DND-41 (cell line): Measurements from ENCODE around the gene NDUFA8.

Experiments used
- ATAC-seq: fragments of 200-7000 bp; cut with Tn5 transposase; 3 replicates; pipeline ENCODE4 v1.9.1; 2021; ENCODE audit warnings: low read depth; ENCODE audit not compliant: insufficient read depth
- DNase-seq: peaks from one replicate; pipeline ENCODE4 v3.0.0-alpha.2; 2020
- H2AFZ ChIP-seq: 2 replicates; pipeline ENCODE4 v1.6.0; 2012; ENCODE audit warnings: low read depth, low read length
- H3K27ac ChIP-seq: 2 replicates; pipeline ENCODE4 v1.5.1; 2012; ENCODE audit warnings: low read length, inconsistent platforms
- H3K27me3 ChIP-seq: fragments of 200-600 bp; sonication (generic); 2 replicates; pipeline ENCODE4 v1.6.0; 2012; ENCODE audit warnings: low read length, mild to moderate bottlenecking, inconsistent platforms; ENCODE audit not compliant: insufficient read depth, poor library complexity
- H3K36me3 ChIP-seq: 2 replicates; pipeline ENCODE4 v1.5.1; 2012; ENCODE audit warnings: low read length, inconsistent platforms; ENCODE audit not compliant: insufficient read depth
- H3K4me1 ChIP-seq: 2 replicates; pipeline ENCODE4 v1.5.1; 2012; ENCODE audit warnings: mild to moderate bottlenecking, low read length; ENCODE audit not compliant: insufficient read depth
- H3K4me2 ChIP-seq: 2 replicates; pipeline ENCODE4 v1.6.0; 2012; ENCODE audit warnings: mild to moderate bottlenecking, moderate library complexity, low read length, inconsistent platforms; ENCODE audit not compliant: insufficient read depth
- H3K4me3 ChIP-seq, 2 experiments: fragments of 200-600 bp in 1 of 2; shearing (Covaris generic) in 1 of 2; 2 replicates each; pipeline ENCODE4 v1.5.1; 2012 to 2016; ENCODE audit warnings: inconsistent platforms in 2 of 2, low read length in 2 of 2, mild to moderate bottlenecking in 2 of 2, low read depth in 1 of 2, moderate library complexity in 1 of 2
- H3K79me2 ChIP-seq: 2 replicates; pipeline ENCODE4 v1.6.0; 2012; ENCODE audit warnings: low read length, inconsistent platforms; ENCODE audit not compliant: insufficient read depth
- H3K9ac ChIP-seq: 2 replicates; pipeline ENCODE4 v1.6.0; 2012; ENCODE audit warnings: low read depth, mild to moderate bottlenecking, inconsistent platforms, low read length, moderate library complexity
- H3K9me3 ChIP-seq: 2 replicates; pipeline ENCODE4 v1.5.1; 2012; ENCODE audit warnings: low read length, moderate library complexity, mild to moderate bottlenecking, inconsistent platforms; ENCODE audit not compliant: insufficient read depth, severe bottlenecking
- H4K20me1 ChIP-seq: 2 replicates; pipeline ENCODE4 v1.6.0; 2012; ENCODE audit warnings: low read length; ENCODE audit not compliant: insufficient read depth
- EZH2 ChIP-seq: IDR thresholded peaks from 3 replicates; pipeline ENCODE4 v1.6.1; 2012; ENCODE audit warnings: borderline replicate concordance, low read depth, mild to moderate bottlenecking, moderate library complexity, low read length, inconsistent platforms; ENCODE audit not compliant: severe bottlenecking
- TF ChIP-seq, protein P1 (sequence below): IDR thresholded peaks from 2 replicates; pipeline ENCODE4 v1.5.1; 2012; ENCODE audit warnings: borderline replicate concordance, low read length, moderate library complexity, mild to moderate bottlenecking; ENCODE audit not compliant: poor library complexity, severe bottlenecking; ENCODE audit errors: extremely low read depth

NDUFA8 gene

DNA sequence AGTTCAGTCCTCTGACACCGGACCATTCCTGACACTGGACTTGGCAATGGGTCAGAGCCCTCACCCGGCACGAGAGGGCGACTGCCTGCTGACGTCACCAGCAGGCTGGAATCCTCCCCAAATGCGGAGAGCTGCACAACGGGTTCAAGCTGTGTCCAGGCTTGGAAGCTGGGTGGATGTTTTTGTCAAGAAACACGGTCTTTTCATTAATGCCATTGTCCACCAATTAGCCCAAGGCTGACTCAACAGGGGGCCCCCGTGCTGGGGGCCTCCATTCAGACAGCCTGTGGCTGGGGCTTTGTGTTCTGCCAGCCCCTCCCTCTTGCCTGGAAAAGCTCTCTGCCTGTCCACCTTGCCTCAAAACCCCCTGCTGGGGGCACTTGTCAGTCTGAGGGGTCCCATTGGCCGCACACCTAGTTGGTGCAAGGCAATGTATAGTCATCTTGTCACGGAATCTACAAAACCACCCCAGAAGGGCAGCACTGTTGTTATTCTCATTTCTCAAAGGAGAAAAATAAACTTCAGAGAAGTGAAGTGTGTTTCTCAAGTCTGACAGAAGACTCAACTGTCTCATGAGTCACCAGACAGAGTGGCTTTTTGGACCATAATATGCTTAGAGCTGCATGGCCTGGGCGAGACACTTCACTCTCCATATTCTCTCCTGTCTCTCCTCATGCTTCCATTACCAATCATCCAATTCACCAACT lies 24.6 kb downstream of the NDUFA8 start:
- H3K27ac ChIP-seq = no peak overlapping the region
- H3K36me3 ChIP-seq = no peaks in the 10 kb centered on the region
- no peak for DNase-seq
- TF ChIP-seq, protein P1, sequence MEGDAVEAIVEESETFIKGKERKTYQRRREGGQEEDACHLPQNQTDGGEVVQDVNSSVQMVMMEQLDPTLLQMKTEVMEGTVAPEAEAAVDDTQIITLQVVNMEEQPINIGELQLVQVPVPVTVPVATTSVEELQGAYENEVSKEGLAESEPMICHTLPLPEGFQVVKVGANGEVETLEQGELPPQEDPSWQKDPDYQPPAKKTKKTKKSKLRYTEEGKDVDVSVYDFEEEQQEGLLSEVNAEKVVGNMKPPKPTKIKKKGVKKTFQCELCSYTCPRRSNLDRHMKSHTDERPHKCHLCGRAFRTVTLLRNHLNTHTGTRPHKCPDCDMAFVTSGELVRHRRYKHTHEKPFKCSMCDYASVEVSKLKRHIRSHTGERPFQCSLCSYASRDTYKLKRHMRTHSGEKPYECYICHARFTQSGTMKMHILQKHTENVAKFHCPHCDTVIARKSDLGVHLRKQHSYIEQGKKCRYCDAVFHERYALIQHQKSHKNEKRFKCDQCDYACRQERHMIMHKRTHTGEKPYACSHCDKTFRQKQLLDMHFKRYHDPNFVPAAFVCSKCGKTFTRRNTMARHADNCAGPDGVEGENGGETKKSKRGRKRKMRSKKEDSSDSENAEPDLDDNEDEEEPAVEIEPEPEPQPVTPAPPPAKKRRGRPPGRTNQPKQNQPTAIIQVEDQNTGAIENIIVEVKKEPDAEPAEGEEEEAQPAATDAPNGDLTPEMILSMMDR = no peak
- TF ChIP-seq EZH2 = no peak
- no peaks in the 10 kb centered on the region for H3K4me1 ChIP-seq
- no peak overlapping the region for H2AFZ ChIP-seq
- no peaks in the 10 kb centered on the region for H4K20me1 ChIP-seq
- no peaks in the 10 kb centered on the region for H3K9me3 ChIP-seq
- no peaks in the 10 kb centered on the region for H3K27me3 ChIP-seq
- H3K4me2 ChIP-seq = no peak overlapping the region
- H3K79me2 ChIP-seq = no peaks in the 10 kb centered on the region
- no peak for ATAC-seq
- no peak overlapping the region for H3K4me3 ChIP-seq
- no peak overlapping the region for H3K9ac ChIP-seq

DNA sequence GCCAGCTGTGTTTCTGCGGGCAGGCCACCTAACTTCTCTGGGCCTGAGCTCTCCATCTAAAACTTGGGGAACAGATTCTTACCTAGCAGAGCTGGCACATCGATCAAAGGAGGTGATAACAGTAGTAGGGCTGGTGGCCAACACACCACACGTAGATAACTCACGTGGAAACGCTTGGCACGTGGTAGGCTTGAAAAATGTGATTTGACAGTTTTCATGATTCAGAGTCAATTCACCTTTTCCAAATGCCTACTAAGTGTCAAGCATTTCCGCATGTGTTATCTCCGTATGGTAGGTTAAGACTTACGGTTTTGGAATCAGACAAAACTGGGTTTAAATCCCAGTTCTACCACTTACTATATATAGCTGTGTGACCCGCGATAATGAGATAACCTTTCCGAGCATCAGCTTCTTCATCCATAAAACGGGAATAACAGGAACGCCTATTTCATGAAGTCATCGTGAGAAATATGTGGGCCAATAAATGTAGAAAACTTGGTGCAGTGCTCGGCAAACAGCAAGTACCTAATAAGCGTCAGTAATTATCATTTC lies 25.5 kb downstream of the NDUFA8 start:
- TF ChIP-seq EZH2 = no peak
- TF ChIP-seq, protein P1 = no peak
- H2AFZ ChIP-seq = no peak overlapping the region
- H4K20me1 ChIP-seq = no peaks in the 10 kb centered on the region
- no peak overlapping the region for H3K9ac ChIP-seq
- no peaks in the 10 kb centered on the region for H3K36me3 ChIP-seq
- no peaks in the 10 kb centered on the region for H3K79me2 ChIP-seq
- H3K4me2 ChIP-seq = no peak overlapping the region
- H3K4me1 ChIP-seq = no peaks in the 10 kb centered on the region
- H3K4me3 ChIP-seq = no peak overlapping the region
- no peak overlapping the region for H3K27ac ChIP-seq
- no peaks in the 10 kb centered on the region for H3K27me3 ChIP-seq
- no peak for DNase-seq
- H3K9me3 ChIP-seq = no peaks in the 10 kb centered on the region
- ATAC-seq = no peak

DNA sequence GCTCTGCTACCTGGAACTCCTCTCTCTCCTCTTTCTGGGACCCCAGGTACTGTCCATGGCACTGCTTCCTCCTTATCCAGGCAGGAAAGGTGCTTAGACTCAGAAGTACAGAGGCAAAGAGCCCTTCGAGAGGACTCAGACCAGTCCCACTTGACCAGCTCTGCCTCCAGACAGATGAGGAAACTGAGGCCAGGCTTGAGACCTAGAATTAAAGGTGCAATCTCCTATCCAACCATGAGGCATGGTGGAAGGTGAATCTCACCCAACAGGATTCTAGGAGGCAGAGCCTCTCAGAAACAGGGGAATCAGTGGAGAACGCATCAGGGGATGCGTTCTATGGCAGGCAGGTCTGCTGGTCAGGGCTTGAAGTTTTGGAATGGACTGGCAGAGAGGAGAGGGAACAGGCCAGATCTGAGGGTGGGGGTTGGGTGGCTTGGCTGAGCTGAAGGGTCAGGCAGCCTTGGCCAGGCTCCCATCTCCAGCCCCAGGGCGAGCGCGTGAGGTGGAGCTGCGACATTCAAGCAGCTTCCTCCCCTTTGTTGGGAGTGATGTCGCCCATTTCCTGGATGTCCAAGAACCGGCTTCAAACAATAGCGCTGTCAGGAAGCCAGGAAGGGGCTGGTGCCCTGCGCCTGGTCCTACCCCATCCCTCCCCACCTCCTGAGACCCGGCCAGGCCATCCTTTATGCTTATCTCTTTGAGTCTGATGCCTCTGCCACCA lies 26.2 kb downstream of the NDUFA8 start:
- Histone ChIP-seq H3K36me3 (no peaks in the 10 kb centered on the region), H3K79me2 (no peaks in the 10 kb centered on the region), H3K27me3 (no peaks in the 10 kb centered on the region), H3K4me3 (no peak overlapping the region), H3K4me1 (no peaks in the 10 kb centered on the region), H3K4me2 (no peak overlapping the region), H4K20me1 (no peaks in the 10 kb centered on the region), H3K9me3 (no peaks in the 10 kb centered on the region), H3K9ac (no peak overlapping the region), H3K27ac (no peak overlapping the region), H2AFZ (no peak overlapping the region)
- ATAC-seq (no peak), DNase-seq (no peak)
- TF ChIP-seq, protein P1 = no peak
- TF ChIP-seq EZH2 = no peak
